Measurements from ENCODE around the gene SNF8. TPM values are rescaled to one million over a fixed set of nuclear protein-coding genes. Genes with fewer than 3 reads are reported as not detected.
A peak's percentile ranks its signal among the peaks of the same experiment; 100 is the strongest.

The SNF8 gene
- total RNA-seq, 4 donors from 2014 or later = 64.9 to 150 (median 96.5) TPM

DNA sequence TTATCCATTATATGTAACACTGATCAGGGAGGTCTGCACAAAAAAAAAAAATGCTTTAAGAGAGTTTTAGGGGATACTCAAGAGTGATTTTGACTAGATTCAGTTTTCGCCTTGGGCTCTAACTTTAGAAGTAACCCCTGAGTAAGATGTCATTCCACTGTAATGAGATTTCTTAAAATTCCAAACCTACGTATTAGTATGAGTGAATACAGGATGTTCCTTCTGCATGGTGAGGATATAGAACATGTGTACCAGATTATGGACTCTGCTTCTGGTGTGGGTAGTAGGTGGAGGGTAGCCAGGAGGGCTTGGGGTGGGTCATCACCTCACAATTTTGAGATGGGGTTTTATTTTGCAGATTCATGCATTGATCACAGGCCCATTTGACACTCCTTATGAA lies 32.2 kb downstream of the SNF8 start:
- no peak for DNase-seq
- H3K36me3 ChIP-seq = peaks cover 17 to 18% of the 10 kb centered on the region in 2 donors

DNA sequence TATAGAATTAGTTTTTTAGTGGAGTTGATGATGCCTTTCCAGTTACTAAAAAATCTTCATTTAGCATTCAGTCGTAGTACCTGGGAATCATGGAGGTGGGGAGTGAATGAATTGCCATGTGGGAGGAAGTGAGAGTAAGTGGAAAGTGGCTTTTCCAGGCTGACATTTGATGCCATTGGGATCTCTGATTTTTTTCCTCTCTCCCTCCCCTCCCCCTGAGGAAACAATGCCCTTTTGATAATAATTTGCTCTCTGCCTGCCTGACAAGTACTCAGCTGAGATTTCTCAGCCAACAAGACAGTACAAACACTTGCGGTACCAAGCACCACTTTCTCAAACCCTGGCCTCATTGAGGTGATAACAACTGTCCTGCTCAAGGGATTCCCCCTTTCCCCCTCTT lies 34.3 kb downstream of the SNF8 start:
- H3K9me3 ChIP-seq = no peaks in the 10 kb centered on the region
- H3K36me3 ChIP-seq = peaks cover 0 to 4% of the 10 kb centered on the region in 2 donors
- intact Hi-C loops (cut with DNase I) = no loop called here
- no peak for DNase-seq
- peaks cover 37 to 48% of the 10 kb centered on the region in 2 donors for H3K4me1 ChIP-seq
- 37 to 41% methylated on average over 2 of the region's 2 CpGs for WGBS, 2 donors
- no peak overlapping the region for H3K4me3 ChIP-seq (replicated peaks in 1 of 3)
- H3K27ac ChIP-seq = no peak overlapping the region
- TF ChIP-seq, protein P1, sequence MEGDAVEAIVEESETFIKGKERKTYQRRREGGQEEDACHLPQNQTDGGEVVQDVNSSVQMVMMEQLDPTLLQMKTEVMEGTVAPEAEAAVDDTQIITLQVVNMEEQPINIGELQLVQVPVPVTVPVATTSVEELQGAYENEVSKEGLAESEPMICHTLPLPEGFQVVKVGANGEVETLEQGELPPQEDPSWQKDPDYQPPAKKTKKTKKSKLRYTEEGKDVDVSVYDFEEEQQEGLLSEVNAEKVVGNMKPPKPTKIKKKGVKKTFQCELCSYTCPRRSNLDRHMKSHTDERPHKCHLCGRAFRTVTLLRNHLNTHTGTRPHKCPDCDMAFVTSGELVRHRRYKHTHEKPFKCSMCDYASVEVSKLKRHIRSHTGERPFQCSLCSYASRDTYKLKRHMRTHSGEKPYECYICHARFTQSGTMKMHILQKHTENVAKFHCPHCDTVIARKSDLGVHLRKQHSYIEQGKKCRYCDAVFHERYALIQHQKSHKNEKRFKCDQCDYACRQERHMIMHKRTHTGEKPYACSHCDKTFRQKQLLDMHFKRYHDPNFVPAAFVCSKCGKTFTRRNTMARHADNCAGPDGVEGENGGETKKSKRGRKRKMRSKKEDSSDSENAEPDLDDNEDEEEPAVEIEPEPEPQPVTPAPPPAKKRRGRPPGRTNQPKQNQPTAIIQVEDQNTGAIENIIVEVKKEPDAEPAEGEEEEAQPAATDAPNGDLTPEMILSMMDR (IDR thresholded peaks at IDR 0.05) = no peak
- no peak for TF ChIP-seq POLR2A (IDR thresholded peaks at IDR 0.05)
- no peaks in the 10 kb centered on the region for H3K27me3 ChIP-seq

More for the DNA sequence above, 32.2 kb downstream of the SNF8 start:
- Histone ChIP-seq H3K4me3 (replicated peaks in 1 of 3) (no peak overlapping the region), H3K9me3 (no peaks in the 10 kb centered on the region), H3K27me3 (no peaks in the 10 kb centered on the region), H3K27ac (no peak overlapping the region), H3K4me1 (peaks cover 31 to 36% of the 10 kb centered on the region in 2 donors)
- intact Hi-C loops (cut with DNase I) = no loop called here
- 90 to 98% methylated on average over 2 of the region's 2 CpGs for WGBS, 2 donors
- TF ChIP-seq, protein P1 (IDR thresholded peaks at IDR 0.05) = no peak
- TF ChIP-seq POLR2A (IDR thresholded peaks at IDR 0.05) = no peak

DNA sequence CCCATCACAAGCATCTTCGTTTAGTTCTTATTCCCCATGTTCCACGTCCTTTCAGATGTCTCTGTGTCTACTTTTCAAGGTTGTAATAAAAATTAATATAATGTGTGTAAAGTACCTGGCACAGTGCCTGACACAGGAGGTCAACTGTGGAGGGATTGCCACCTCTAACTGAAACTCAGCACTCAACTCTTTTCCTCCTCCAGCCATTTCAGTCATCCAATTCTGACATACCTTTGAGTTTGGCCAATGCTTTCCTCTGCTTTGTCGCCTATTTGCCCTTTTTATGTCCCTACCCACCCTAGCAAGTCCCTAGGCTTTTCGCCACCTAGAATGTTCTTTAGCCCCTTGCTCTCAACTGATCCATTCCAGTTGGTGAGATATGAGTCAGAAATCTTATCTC lies 34.9 kb downstream of the SNF8 start:
- intact Hi-C loops (cut with DNase I) = no loop called here
- peaks cover 34 to 42% of the 10 kb centered on the region in 2 donors for H3K4me1 ChIP-seq
- H3K27ac ChIP-seq = peak overlapping the region in 1 of 3 donors; percentile 85
- DNase-seq = peak in 1 of 2 donors; percentile 10
- H3K27me3 ChIP-seq = no peaks in the 10 kb centered on the region
- H3K9me3 ChIP-seq = no peaks in the 10 kb centered on the region
- 42 to 49% methylated on average over 4 of the region's 4 CpGs for WGBS, 2 donors
- H3K4me3 ChIP-seq (replicated peaks in 1 of 3) = peak overlapping the region in 1 of 3 donors; percentile 67
- TF ChIP-seq, protein P1 (IDR thresholded peaks at IDR 0.05) = no peak
- TF ChIP-seq POLR2A (IDR thresholded peaks at IDR 0.05) = no peak
- peaks cover 0 to 4% of the 10 kb centered on the region in 2 donors for H3K36me3 ChIP-seq

DNA sequence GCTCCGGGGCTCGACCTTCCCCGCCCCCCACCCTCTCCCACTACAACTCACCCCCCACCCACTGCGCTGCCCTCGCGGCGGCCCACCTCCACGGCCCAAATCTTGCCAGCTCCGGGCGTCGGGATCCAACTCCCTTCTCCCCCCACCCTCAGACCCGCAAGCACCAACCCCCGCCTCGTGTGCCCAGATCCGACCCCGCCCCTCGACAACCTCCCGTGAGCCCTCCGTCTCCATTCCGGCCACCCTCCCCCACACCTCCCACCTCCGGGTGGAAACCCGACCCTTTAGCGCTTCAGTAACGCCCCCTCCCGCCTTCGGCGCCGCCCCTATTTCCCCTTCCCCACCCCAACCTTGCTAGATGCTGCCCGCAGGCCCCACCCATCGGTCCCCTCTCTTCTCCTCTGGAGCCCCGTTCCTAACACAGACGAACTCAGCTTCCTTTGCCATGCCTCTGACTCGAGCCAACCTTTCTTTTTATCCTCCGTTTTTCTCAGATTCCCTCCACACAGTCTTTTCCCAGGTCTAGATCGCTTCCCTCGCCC lies 35.7 kb downstream of the SNF8 start:
- Histone ChIP-seq H3K4me1 (peaks cover 32 to 39% of the 10 kb centered on the region in 2 donors), H3K4me3 (replicated peaks in 1 of 3) (peak overlapping the region; percentile 33 to 73 (median 67)), H3K27ac (peak overlapping the region; percentile 75 to 87 (median 85)), H3K27me3 (no peaks in the 10 kb centered on the region), H3K9me3 (no peaks in the 10 kb centered on the region), H3K36me3 (peaks cover 0 to 4% of the 10 kb centered on the region in 2 donors)
- WGBS, 2 donors = 1% methylated on average over 23 to 28 of the region's 36 CpGs
- intact Hi-C loops (cut with DNase I) = no loop called here
- TF ChIP-seq, protein P1 (IDR thresholded peaks at IDR 0.05) = no peak
- TF ChIP-seq POLR2A (IDR thresholded peaks at IDR 0.05) = no peak
- peak; percentile 83 to 87 for DNase-seq

DNA sequence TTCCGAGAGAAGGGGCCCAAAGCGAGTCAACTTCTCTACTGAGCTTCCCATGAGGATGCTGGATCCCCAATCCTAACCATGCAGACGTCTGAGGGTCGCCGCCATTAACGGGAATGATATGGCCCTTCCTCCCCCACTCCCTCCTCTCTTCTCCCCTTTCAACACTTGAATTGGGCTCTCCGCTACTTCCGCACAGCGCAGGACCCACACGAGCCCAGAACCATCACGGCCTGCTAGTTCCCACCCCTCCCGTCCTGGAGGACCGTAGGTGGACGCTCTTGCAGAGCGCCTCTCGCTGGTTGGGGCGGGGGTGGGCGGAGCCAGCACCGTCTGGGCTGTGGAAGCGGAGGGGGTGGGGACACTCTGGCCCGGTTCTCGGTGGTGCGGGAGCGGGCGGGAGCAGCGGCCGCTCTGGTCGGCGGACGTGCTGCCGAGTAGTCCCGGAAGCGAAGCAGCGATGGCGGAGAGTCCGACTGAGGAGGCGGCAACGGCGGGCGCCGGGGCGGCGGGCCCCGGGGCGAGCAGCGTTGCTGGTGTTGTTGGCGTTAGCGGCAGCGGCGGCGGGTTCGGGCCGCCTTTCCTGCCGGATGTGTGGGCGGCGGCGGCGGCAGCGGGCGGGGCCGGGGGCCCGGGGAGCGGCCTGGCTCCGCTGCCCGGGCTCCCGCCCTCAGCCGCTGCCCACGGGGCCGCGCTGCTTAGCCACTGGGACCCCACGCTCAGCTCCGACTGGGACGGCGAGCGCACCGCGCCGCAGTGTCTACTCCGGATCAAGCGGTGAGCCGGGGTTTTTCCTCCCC lies 36.4 kb downstream of the SNF8 start, which contains the start of gene UBE2Z:
Gene UBE2Z, plus strand, starts transcription at position 361 of the 797 bp plus-strand sequence. Its CDS starts 97 bp downstream, at position 458.
- TF ChIP-seq, protein P1 (IDR thresholded peaks at IDR 0.05) = peak in 2 of 6 experiments; percentile 12 to 19
- TF ChIP-seq POLR2A (IDR thresholded peaks at IDR 0.05) = peak; percentile 34 to 83
- intact Hi-C loops (cut with DNase I) = no loop called here
- Histone ChIP-seq H3K27me3 (no peaks in the 10 kb centered on the region), H3K4me3 (replicated peaks in 1 of 3) (peak within 1 kb of the TSS; percentile 33 to 73 (median 67)), H3K36me3 (peaks cover 0 to 4% of the 10 kb centered on the region in 2 donors), H3K4me1 (peaks cover 32 to 39% of the 10 kb centered on the region in 2 donors), H3K27ac (peak within 1 kb of the TSS; percentile 75 to 87 (median 85)), H3K9me3 (no peaks in the 10 kb centered on the region)
- DNase-seq = peak; percentile 95 to 96
- WGBS, 2 donors = 3 to 4% methylated on average over 18 to 22 of the region's 81 CpGs

All from thyroid gland (tissue), 4 donors.